Gastrocnemius medialis (tissue), 4 donors: ENCODE data around the gene DIP2A. TPM values are rescaled to one million over a fixed set of nuclear protein-coding genes. Genes with fewer than 3 reads are reported as not detected.

ENCODE experiments used
- ATAC-seq, 2 donors: fragments of 150-250 bp; one replicate each; pipeline ENCODE4 v1.9.1; 2016
- DNase-seq, 2 donors: peaks; one replicate each; pipeline ENCODE4 v3.0.0-alpha.2; 2019
- H3K27ac ChIP-seq, 4 donors: fragments of 200-600 bp; sonication (generic); 1 replicate in 1 of 4; 2 replicates in 3 of 4; pipeline ENCODE4 v1.5.1; 2016 to 2018; ENCODE audit warnings: mild to moderate bottlenecking in 2 of 4, moderate library complexity in 1 of 4
- H3K27me3 ChIP-seq, 3 donors: fragments of 200-600 bp; sonication (generic) in 2 of 3; 1 replicate in 1 of 3; 2 replicates in 2 of 3; pipeline versions ENCODE4 v1.5.1 to v1.6.0; 2016 to 2019; ENCODE audit warnings: mild to moderate bottlenecking in 1 of 3, moderate library complexity in 1 of 3
- H3K36me3 ChIP-seq, 2 donors: fragments of 200-600 bp; sonication (generic) in 1 of 2; one replicate each; pipeline ENCODE4 v1.5.1; 2017 to 2018
- H3K4me1 ChIP-seq, 2 donors: fragments of 200-600 bp; sonication (generic) in 1 of 2; one replicate each; pipeline ENCODE4 v1.5.1; 2016 to 2017; ENCODE audit warnings: mild to moderate bottlenecking in 2 of 2
- H3K4me3 ChIP-seq, 4 donors: fragments of 200-600 bp; sonication (generic) in 3 of 4; 1 replicate in 1 of 4; 2 replicates in 3 of 4; pipeline ENCODE4 v1.5.1; 2016 to 2019; ENCODE audit warnings: mild to moderate bottlenecking in 2 of 4
- H3K9me3 ChIP-seq, 3 donors: fragments of 200-600 bp; sonication (generic) in 2 of 3; 1 replicate in 1 of 3; 2 replicates in 2 of 3; pipeline ENCODE4 v1.5.1; 2016 to 2019
- CTCF ChIP-seq, 5 experiments: fragments of 450-650 bp in 3 of 5; fragments of 200-600 bp in 2 of 5; sonication (generic) in 2 of 5; IDR thresholded peaks in 4 of 5; conservative IDR thresholded peaks in 1 of 5; 1 replicate in 4 of 5; 2 replicates in 1 of 5; pipeline ENCODE4 v1.5.1; 2016 to 2019; ENCODE audit warnings: antibody characterized with exemption in 5 of 5, mild to moderate bottlenecking in 3 of 5, moderate library complexity in 3 of 5
- POLR2A ChIP-seq, 2 donors: fragments of 450-650 bp; IDR thresholded peaks; one replicate each; pipeline ENCODE4 v1.6.1; 2017; ENCODE audit warnings: antibody characterized with exemption in 2 of 2, mild to moderate bottlenecking in 2 of 2, moderate library complexity in 2 of 2
- in situ Hi-C, 4 donors: fragments of 200-750 bp; cut with MboI; loops; one replicate each; pipeline versions ENCODE4 v1.15.0 to v1.8.0; 2017; ENCODE audit warnings: low sequenced_read_pairs in 4 of 4
- intact Hi-C: fragments of 100-400 bp; cut with DNase I; formaldehyde crosslinking; loops from one replicate; pipeline ENCODE4 v1.15.1; 2023; ENCODE audit warnings: low total_unique reads
- total RNA-seq, 4 donors: library from RNA; depleted of rRNA; stranded (reverse); fragments of >200 nt; gene quantifications; one replicate each; pipeline versions ENCODE4 v1.1.0 to v1.2.3, GENCODE V29; 2016

DIP2A gene
- total RNA-seq, 4 donors from 2014 or later: 6.3 to 15.5 (median 11.8) TPM

GRCh38 chr21:46559291-46559983, 100.7 kb downstream of the DIP2A start:
- intact Hi-C loops: no loop called here
- no peak overlapping the region for H3K27ac ChIP-seq
- peaks cover 0 to 86% of the 10 kb centered on the region in 2 donors for H3K36me3 ChIP-seq

GRCh38 chr21:46560568-46561444, 102.1 kb downstream of the DIP2A start:
- peaks cover 0 to 80% of the 10 kb centered on the region in 2 donors for H3K36me3 ChIP-seq
- DNase-seq (no peak), ATAC-seq (no peak)
- intact Hi-C loops (no loop called here), in situ Hi-C loops (no loop called here)
- H3K27ac ChIP-seq: no peak overlapping the region
- no peaks in the 10 kb centered on the region for H3K9me3 ChIP-seq
- H3K27me3 ChIP-seq: no peaks in the 10 kb centered on the region
- no peak overlapping the region for H3K4me3 ChIP-seq
- TF ChIP-seq CTCF (IDR thresholded peaks at IDR 0.05 in 4 of 5, conservative IDR thresholded peaks at IDR 0.05 in 1 of 5): no peak
- no peak for TF ChIP-seq POLR2A (IDR thresholded peaks at IDR 0.05)
- no peaks in the 10 kb centered on the region for H3K4me1 ChIP-seq

More at GRCh38 chr21:46559291-46559983, 100.7 kb downstream of the DIP2A start:
- DNase-seq (no peak), ATAC-seq (no peak)
- H3K9me3 ChIP-seq: no peaks in the 10 kb centered on the region
- TF ChIP-seq POLR2A (IDR thresholded peaks at IDR 0.05) (no peak), CTCF (IDR thresholded peaks at IDR 0.05 in 4 of 5, conservative IDR thresholded peaks at IDR 0.05 in 1 of 5) (no peak)
- no peaks in the 10 kb centered on the region for H3K27me3 ChIP-seq
- no peaks in the 10 kb centered on the region for H3K4me1 ChIP-seq
- in situ Hi-C loops: no loop called here
- H3K4me3 ChIP-seq: no peak overlapping the region

GRCh38 chr21:46561445-46562090, 102.9 kb downstream of the DIP2A start:
- no peak for DNase-seq
- Histone ChIP-seq H3K4me1 (no peaks in the 10 kb centered on the region), H3K27ac (no peak overlapping the region), H3K27me3 (no peaks in the 10 kb centered on the region), H3K9me3 (no peaks in the 10 kb centered on the region), H3K4me3 (no peak overlapping the region), H3K36me3 (peaks cover 0 to 81% of the 10 kb centered on the region in 2 donors)
- in situ Hi-C loops (no loop called here), intact Hi-C loops (no loop called here)
- TF ChIP-seq POLR2A (IDR thresholded peaks at IDR 0.05): no peak
- TF ChIP-seq CTCF (IDR thresholded peaks at IDR 0.05 in 4 of 5, conservative IDR thresholded peaks at IDR 0.05 in 1 of 5): no peak
- ATAC-seq: no peak

GRCh38 chr21:46562472-46562871, 103.8 kb downstream of the DIP2A start:
- peaks cover 0 to 81% of the 10 kb centered on the region in 2 donors for H3K36me3 ChIP-seq
- in situ Hi-C loops: no loop called here
- ATAC-seq (no peak), DNase-seq (no peak)
- intact Hi-C loops: no loop called here
- H3K27ac ChIP-seq: no peak overlapping the region
- no peaks in the 10 kb centered on the region for H3K4me1 ChIP-seq
- H3K27me3 ChIP-seq: no peaks in the 10 kb centered on the region
- H3K4me3 ChIP-seq: no peak overlapping the region
- TF ChIP-seq POLR2A (IDR thresholded peaks at IDR 0.05): no peak
- no peaks in the 10 kb centered on the region for H3K9me3 ChIP-seq
